K562 (cell line): ENCODE results near the gene CREB3L2. TPM values are rescaled to one million over a fixed set of nuclear protein-coding genes. Genes with fewer than 3 reads are reported as not detected.
A peak's percentile ranks its signal among the peaks of the same experiment; 100 is the strongest.

Source experiments
- ARID1B ChIP-seq: fragments of 450-650 bp; IDR thresholded peaks from 2 replicates; pipeline ENCODE4 v1.6.1; 2016; ENCODE audit warnings: antibody characterized with exemption, mild to moderate bottlenecking, inconsistent platforms
- FIP1L1 ChIP-seq: fragments of 200-400 bp; formaldehyde crosslinking; IDR thresholded peaks from 2 replicates; pipeline ENCODE4 v1.6.1; 2018; ENCODE audit warnings: mild to moderate bottlenecking, low read depth, low read length; ENCODE audit not compliant: poor library complexity, severe bottlenecking
- MAFK ChIP-seq: IDR thresholded peaks from 2 replicates; pipeline ENCODE4 v1.6.1; 2011; ENCODE audit warnings: low read length, improper control_type of control experiment
- NR2C2 ChIP-seq, 2 experiments: fragments of 200-800 bp in 1 of 2; sonication (Bioruptor generic) in 1 of 2; sonication (generic) in 1 of 2; formaldehyde crosslinking in 1 of 2; IDR thresholded peaks; 2 replicates each; pipeline versions ENCODE4 v1.6.1 to v1.8.0; 2016 to 2022; ENCODE audit warnings: mild to moderate bottlenecking in 1 of 2, missing compliant biosample characterization in 1 of 2, missing genetic modification characterization in 1 of 2, missing genetic modification reagents in 1 of 2
- NUFIP1 ChIP-seq: fragments of 450-650 bp; IDR thresholded peaks from 2 replicates; pipeline ENCODE4 v1.6.1; 2018; ENCODE audit not compliant: partially characterized antibody
- RBM14 ChIP-seq: fragments of 200-400 bp; formaldehyde crosslinking; IDR thresholded peaks from 2 replicates; pipeline ENCODE4 v1.6.1; 2018; ENCODE audit warnings: low read depth, mild to moderate bottlenecking, low read length, moderate library complexity, borderline replicate concordance; ENCODE audit not compliant: insufficient read depth
- ZNF3 ChIP-seq: fragments of 250-450 bp; sonication (Bioruptor Pico); IDR thresholded peaks from 2 replicates; pipeline ENCODE4 v1.5.0; 2021; ENCODE audit warnings: mild to moderate bottlenecking, moderate library complexity
- polyA plus RNA-seq, 8 experiments: library from polyadenylated mRNA; depleted of rRNA in 4 of 8; stranded (reverse) in 5 of 8; unstranded in 3 of 8; fragments of >200 nt; fragmentation: Nextera tagmentation in 2 of 8; fragmentation: Illumina TruSeq in 1 of 8; extraction: Ambion mirVana in 2 of 8; extraction: Trizol in 1 of 8; gene quantifications; 2 replicates each; pipeline versions ENCODE4 v1.2.1 to v1.2.3, GENCODE V29; 2011 to 2014; ENCODE audit warnings: inconsistent platforms in 1 of 8, missing spikeins in 1 of 8
- total RNA-seq, 7 experiments: library from RNA; depleted of rRNA in 6 of 7; stranded (reverse); fragments of >200 nt in 6 of 7; fragmentation: Illumina TruSeq in 2 of 7; extraction: Trizol in 2 of 7; gene quantifications; 2 replicates each; pipeline versions ENCODE4 v1.2.1 to v1.2.3, GENCODE V29; 2011 to 2021; ENCODE audit warnings: low replicate concordance in 1 of 7
- TF ChIP-seq, protein P1 (sequence below): fragments of 250-450 bp; sonication (Bioruptor Pico); IDR thresholded peaks from 2 replicates; pipeline ENCODE4 v1.5.0; 2022; ENCODE audit warnings: mild to moderate bottlenecking
- TF ChIP-seq, protein P2 (sequence below): fragments of 250-450 bp; sonication (Bioruptor Pico); IDR thresholded peaks from 2 replicates; pipeline ENCODE4 v1.5.0; 2021; ENCODE audit warnings: mild to moderate bottlenecking, borderline replicate concordance
- TF ChIP-seq, protein P3 (sequence below), 2 experiments: fragments of 450-650 bp; IDR thresholded peaks; 2 replicates each; pipeline ENCODE4 v1.6.1; 2016; ENCODE audit warnings: mild to moderate bottlenecking in 2 of 2, borderline replicate concordance in 1 of 2, low read depth in 1 of 2, moderate library complexity in 1 of 2
- TF ChIP-seq, protein P4 (sequence below): fragments of 450-650 bp; formaldehyde crosslinking; IDR thresholded peaks from 2 replicates; pipeline ENCODE4 v1.4.0; 2022; ENCODE audit warnings: missing genetic modification characterization

The CREB3L2 gene
- total and polyA plus RNA-seq, 9 of the 15 experiments (the other 6 are each of a cell fraction or from before 2014, with no cell fraction given), result 7.1 to 45.6 (median 15.8) TPM

DNA sequence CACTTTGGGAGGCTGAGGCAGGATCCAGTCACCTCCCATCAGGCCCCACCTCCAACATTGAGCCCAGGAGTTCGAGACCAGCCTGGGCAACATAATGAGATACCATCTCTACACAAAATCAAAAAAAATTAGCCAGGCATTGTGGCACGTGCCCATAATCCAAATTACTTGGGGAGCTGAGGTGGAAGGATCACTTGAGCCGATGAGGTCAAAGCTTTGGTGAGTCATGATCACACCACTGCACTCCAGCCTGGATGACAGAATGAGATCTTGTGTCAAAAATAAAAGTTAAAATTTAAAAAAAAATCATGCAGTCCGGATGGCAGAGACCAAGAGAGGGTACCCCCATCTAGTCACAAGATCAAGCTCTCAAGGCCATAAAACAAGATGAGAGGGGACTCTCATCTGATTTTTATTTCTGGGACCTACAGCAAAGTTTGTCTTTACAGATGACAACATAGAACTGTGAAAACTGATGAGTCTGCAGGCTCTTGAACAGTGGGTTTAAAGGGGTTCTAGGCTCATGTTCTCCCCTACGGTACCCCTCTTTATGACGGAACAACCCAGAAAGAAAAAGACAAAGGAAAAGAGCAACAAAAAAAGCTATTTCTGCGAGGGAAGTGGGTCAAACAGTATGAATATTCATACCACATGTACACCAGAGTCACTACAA lies 28.9 kb upstream of the CREB3L2 start (continued):
- TF ChIP-seq NUFIP1, result no peak
- TF ChIP-seq, protein P1, sequence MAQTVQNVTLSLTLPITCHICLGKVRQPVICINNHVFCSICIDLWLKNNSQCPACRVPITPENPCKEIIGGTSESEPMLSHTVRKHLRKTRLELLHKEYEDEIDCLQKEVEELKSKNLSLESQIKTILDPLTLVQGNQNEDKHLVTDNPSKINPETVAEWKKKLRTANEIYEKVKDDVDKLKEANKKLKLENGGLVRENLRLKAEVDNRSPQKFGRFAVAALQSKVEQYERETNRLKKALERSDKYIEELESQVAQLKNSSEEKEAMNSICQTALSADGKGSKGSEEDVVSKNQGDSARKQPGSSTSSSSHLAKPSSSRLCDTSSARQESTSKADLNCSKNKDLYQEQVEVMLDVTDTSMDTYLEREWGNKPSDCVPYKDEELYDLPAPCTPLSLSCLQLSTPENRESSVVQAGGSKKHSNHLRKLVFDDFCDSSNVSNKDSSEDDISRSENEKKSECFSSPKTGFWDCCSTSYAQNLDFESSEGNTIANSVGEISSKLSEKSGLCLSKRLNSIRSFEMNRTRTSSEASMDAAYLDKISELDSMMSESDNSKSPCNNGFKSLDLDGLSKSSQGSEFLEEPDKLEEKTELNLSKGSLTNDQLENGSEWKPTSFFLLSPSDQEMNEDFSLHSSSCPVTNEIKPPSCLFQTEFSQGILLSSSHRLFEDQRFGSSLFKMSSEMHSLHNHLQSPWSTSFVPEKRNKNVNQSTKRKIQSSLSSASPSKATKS, result no peak
- TF ChIP-seq, protein P2, sequence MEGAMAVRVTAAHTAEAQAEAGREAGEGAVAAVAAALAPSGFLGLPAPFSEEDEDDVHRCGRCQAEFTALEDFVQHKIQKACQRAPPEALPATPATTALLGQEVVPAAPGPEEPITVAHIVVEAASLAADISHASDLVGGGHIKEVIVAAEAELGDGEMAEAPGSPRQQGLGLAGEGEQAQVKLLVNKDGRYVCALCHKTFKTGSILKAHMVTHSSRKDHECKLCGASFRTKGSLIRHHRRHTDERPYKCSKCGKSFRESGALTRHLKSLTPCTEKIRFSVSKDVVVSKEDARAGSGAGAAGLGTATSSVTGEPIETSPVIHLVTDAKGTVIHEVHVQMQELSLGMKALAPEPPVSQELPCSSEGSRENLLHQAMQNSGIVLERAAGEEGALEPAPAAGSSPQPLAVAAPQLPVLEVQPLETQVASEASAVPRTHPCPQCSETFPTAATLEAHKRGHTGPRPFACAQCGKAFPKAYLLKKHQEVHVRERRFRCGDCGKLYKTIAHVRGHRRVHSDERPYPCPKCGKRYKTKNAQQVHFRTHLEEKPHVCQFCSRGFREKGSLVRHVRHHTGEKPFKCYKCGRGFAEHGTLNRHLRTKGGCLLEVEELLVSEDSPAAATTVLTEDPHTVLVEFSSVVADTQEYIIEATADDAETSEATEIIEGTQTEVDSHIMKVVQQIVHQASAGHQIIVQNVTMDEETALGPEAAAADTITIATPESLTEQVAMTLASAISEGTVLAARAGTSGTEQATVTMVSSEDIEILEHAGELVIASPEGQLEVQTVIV (CRISPR knock-in tag), result no peak
- peak; percentile 32; the same call in 1 of the 2 replicates for TF ChIP-seq MAFK
- no peak for TF ChIP-seq ZNF3 (CRISPR knock-in tag)
- no peak for TF ChIP-seq NR2C2 (CRISPR knock-in tag; IDR thresholded peaks at IDR 0.05)
- 0 out of 2 replicates have a peak, but pooled peaks have one; percentile 17 for TF ChIP-seq NR2C2 (tag; IDR thresholded peaks at IDR 0.05)
- TF ChIP-seq, protein P3, sequence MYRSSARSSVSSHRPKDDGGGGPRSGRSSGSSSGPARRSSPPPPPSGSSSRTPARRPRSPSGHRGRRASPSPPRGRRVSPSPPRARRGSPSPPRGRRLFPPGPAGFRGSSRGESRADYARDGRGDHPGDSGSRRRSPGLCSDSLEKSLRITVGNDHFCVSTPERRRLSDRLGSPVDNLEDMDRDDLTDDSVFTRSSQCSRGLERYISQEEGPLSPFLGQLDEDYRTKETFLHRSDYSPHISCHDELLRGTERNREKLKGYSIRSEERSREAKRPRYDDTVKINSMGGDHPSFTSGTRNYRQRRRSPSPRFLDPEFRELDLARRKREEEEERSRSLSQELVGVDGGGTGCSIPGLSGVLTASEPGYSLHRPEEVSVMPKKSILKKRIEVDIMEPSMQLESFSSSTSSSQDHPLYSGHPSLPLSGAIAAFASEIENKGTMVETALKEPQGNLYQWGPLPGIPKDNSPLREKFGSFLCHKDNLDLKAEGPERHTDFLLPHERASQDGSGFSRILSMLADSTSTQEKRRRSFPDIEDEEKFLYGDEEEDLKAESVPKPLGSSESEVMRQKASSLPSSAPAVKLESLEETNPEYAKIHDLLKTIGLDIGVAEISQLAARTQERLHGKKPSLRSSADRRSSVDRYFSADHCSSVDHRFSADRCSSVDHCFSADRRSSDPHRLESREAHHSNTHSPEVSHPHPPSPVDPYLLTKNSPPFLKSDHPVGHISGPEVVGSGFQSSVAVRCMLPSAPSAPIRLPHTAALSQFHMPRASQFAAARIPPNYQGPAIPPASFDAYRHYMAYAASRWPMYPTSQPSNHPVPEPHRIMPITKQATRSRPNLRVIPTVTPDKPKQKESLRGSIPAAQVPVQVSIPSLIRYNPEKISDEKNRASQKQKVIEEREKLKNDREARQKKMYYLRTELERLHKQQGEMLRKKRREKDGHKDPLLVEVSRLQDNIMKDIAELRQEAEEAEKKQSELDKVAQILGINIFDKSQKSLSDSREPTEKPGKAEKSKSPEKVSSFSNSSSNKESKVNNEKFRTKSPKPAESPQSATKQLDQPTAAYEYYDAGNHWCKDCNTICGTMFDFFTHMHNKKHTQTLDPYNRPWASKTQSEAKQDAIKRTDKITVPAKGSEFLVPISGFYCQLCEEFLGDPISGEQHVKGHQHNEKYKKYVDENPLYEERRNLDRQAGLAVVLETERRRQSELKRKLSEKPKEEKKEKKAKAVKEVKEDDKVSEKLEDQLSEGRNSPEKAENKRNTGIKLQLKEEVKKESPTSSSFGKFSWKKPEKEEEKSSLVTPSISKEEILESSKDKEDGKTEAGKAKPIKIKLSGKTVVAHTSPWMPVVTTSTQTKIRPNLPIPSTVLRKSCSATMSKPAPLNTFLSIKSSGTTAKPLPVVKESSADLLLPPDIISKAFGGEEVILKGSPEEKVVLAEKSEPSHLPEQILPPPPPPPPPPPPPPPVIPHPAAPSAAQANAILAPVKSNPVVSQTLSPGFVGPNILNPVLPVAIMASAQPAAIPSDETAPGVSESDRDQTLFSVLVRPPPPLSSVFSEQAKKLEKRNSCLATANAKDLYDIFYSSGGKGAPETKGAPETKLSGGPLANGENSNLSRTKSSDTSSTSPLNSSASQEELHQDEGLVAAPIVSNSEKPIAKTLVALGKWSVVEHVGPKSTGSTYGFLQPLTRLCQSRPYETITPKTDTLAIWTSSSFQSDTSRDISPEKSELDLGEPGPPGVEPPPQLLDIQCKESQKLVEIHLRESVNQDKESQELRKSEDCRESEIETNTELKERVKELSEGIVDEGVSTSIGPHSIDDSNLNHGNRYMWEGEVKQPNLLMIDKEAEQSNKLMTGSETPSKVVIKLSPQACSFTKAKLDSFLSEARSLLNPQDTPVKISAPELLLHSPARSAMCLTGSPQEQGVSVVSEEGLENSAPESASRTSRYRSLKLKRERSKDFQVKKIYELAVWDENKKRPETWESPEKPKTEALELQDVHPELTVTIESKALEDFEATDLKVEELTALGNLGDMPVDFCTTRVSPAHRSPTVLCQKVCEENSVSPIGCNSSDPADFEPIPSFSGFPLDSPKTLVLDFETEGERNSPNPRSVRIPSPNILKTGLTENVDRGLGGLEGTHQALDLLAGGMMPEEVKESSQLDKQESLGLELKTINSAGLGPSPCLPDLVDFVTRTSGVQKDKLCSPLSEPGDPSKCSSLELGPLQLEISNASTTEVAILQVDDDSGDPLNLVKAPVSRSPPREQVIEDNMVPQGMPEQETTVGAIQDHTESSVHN (IDR thresholded peaks at IDR 0.05; ENCODE audit: borderline replicate concordance in 1 of 2, low read depth in 1 of 2), result peak in 1 of 2 experiments; percentile 73; a peak in 2 of 4 replicates
- TF ChIP-seq, protein P4, sequence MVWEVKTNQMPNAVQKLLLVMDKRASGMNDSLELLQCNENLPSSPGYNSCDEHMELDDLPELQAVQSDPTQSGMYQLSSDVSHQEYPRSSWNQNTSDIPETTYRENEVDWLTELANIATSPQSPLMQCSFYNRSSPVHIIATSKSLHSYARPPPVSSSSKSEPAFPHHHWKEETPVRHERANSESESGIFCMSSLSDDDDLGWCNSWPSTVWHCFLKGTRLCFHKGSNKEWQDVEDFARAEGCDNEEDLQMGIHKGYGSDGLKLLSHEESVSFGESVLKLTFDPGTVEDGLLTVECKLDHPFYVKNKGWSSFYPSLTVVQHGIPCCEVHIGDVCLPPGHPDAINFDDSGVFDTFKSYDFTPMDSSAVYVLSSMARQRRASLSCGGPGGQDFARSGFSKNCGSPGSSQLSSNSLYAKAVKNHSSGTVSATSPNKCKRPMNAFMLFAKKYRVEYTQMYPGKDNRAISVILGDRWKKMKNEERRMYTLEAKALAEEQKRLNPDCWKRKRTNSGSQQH (CRISPR knock-in tag), result no peak
- TF ChIP-seq FIP1L1, result no peak
- TF ChIP-seq ARID1B, result 0 out of 2 replicates have a peak, but pooled peaks have one; percentile 42
- no peak for TF ChIP-seq RBM14
